Fibroblast of skin of right biceps (primary cell): Measurements from ENCODE around the gene OR13J1.
A peak's percentile ranks its signal among the peaks of the same experiment; 100 is the strongest.

Experiments used
- DNase-seq: peaks from one replicate; pipeline ENCODE4 v3.0.0-alpha.2; 2013

OR13J1 gene

DNA sequence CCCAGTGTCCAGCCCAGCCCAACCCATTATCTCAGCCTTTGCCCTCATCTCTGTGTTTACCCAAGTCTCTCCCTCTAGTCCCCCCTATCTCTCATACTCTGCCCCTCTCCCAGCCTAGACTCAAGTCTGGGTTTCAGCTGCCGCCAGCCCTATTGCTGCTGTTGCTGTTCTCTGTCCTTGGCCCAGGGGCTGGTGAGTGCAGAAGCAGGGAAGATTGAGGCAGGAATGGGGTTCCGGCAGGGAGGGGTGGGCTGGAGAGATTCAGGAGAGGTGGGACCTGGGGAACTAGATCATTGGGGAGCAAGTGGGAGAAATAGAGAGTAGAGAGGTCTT lies 40.5 kb downstream of the OR13J1 start:
- no peak for DNase-seq

DNA sequence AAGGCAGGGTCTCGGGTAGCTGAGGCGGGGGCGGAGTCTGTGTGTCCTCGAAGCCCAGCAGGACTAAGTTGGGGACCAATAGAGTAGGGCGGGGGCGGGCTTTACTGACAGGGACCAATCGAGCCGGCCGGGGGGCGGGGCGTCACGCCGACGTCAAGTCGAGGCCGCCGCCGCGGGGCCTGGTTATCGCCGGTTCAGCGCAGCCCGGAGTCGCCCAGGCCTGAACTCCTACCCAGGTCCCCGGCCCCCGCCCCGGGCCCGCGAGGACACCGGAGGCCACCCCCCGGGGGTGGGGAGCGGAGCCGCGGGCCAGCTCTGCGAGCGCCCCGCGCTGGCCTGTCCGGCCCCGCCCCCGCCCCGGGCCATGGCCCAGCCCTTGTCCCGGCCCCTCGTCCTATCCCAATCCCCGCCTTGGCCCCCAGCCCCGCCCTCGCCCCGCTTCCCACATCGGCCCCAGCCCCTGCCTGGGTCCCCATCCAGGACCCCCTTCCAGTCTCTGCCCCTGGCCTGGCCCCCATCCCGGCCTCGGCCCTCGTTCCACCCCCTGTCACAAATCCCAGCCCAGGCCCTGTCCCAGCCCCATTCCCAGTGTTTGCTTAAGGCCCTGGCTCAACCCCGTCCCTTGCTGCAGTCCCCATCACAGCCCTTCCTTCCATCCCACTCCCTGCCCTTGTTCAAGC lies 41.0 kb downstream of the OR13J1 start, which contains the start of gene TMEM8B:
TSS of gene TMEM8B (plus strand) at position 145 of the 680 bp plus-strand sequence. CDS start at position 365, 220 bp downstream.
- peak; percentile 92 for DNase-seq

DNA sequence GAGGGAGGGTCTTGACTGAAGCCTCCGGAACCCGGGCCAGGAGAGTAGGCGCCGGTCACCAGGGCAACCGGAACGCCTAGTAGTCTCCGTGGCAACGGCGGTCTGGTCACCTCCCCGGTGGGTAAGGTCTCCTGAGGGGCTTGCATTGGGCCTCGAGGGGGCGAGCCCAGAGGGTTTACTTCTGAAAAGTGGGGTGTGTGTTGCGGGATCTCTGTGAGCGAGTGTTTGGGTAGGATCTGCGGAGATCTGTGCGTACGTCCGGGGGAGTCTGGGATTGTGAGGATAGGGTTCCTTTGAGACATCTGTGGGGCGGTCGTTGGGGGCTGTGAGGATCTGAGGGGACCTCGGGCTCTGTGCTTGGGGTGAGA lies 41.5 kb downstream of the OR13J1 start, which contains the start of gene FAM221B:
TSS of gene FAM221B (minus strand) at position 17 of the 368 bp plus-strand sequence. CDS start 2,571 bp downstream, outside the sequence.
- no peak for DNase-seq

DNA sequence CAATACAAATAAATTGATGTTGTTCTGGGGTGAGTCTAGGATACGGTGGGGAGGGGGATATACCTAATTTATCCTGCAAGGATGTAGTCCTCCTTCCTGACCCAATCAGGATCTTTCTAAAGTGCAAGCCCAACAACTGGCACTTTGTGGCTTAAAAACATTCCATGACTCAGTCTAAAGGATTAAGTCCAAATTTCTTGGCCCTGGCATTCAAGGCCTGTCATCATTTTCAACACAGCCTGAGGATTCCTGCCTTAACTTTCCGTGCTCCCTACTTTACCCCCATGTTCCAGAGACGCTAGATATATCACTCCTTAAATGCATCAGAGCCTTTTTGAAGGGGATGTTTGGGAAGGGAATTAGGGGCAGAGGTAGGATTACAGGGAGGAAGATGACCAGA lies 42.7 kb downstream of the OR13J1 start:
- peak; percentile 69 for DNase-seq

DNA sequence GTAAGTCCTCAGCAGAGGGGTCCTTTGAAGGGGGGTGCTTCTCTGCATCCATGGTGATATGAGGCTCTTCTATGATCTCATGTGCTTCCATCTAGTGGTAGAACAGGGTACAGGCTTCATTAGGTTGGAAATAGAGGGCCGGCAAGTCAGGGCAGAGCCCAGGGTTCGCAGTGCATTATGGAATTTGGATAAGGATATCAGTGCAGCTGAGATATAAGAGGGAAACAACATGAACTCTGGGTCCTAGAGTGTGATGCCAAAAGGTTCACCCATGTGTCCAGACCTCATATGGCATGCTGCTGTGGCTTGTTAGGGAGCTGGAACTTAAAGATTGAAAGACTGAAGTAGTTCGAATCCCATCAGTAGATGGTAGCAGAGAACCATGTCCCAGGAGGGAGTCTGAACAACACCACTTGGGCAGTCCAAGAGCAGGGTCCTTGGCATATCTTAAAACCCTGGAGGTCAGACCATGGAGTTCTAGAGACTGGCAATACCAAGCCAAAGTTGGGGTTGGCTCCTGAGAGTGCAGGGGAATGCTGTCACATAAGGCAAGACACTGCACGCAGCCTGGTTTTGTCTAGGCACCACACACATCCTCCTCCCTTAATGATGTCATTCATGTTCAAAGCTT lies 44.0 kb downstream of the OR13J1 start:
- DNase-seq, result peak; percentile 62

DNA sequence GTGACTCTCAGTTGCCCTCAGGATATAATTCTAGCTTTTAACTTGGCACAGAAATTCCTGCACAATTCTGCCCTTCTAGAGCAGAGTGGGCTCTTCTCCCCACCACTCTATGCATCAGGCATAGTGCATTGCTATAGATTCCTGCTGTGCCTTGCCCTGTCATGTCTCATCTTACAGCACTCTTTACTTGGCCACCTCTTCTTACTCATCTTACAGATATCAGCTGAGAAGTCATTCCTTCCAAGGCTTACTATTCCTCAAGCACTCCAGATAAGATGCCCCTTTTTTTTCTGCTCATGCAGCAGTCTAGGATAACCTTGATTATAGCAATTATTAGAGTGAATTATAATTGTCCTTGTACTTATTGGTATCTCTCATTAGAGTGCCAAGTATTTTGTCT lies 47.3 kb downstream of the OR13J1 start:
- DNase-seq, result no peak

DNA sequence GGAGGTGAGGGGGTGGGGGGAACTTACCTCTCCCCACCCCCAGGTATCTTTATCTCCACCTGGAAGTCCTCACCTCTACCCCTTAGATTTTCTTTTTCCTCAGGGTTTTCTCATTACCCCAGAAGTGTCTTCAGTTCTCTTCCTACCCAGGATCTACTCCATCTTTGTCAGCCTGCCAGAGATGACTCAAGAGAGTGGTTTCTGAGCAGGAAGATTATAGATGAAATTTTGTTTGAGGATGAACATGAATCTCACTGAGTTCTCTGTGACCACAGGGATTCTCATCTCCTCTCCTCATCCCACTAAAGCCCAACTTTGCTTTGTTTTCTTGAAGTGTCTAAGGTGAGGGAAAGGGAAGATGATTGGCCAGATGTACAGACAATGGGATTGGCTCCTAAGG lies 50.1 kb downstream of the OR13J1 start:
- peak; percentile 84 for DNase-seq
